ENCODE measurements around the gene HPCA. TPM values are rescaled to one million over a fixed set of nuclear protein-coding genes. Genes with fewer than 3 reads are reported as not detected.

Gene HPCA
- total RNA-seq, 4 donors from 2014 or later, result not detected

DNA sequence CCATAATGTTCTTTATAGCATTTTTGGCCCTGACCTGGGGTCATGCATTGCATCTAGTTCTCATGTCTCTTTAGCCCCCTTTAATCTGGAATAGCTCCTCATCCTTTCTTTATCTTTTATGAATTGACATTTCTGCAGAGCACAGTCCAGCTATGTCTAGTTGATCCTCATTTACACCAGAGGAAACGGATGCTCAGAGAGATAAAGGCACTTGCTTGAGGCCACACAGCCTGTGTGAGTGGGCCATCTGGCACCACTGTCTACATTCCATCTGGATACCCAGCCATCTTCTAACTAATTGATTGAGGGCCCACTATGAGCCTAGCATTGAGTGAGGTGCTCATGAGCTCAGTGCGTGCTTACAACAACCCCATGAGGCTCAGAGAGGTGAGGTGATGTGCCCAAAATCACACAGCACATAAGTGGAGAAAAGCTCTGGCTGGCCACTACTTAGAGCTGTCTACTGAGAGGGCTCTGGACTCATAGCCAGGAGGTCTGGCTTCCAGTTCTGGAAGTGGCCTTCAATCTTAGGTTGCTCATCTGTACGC lies 3.5 kb downstream of the HPCA start:
- H3K9me3 ChIP-seq, result no peaks in the 10 kb centered on the region
- 92 to 95% methylated on average over 3 of the region's 3 CpGs for WGBS, 2 donors
- no peak for DNase-seq
- H3K27ac ChIP-seq, result no peak overlapping the region
- H3K4me3 ChIP-seq, result no peak overlapping the region
- intact Hi-C loops (cut with DNase I), result no loop called here
- H3K4me1 ChIP-seq, result peaks cover 10 to 35% (median 20%) of the 10 kb centered on the region in 3 donors
- TF ChIP-seq, protein P1, sequence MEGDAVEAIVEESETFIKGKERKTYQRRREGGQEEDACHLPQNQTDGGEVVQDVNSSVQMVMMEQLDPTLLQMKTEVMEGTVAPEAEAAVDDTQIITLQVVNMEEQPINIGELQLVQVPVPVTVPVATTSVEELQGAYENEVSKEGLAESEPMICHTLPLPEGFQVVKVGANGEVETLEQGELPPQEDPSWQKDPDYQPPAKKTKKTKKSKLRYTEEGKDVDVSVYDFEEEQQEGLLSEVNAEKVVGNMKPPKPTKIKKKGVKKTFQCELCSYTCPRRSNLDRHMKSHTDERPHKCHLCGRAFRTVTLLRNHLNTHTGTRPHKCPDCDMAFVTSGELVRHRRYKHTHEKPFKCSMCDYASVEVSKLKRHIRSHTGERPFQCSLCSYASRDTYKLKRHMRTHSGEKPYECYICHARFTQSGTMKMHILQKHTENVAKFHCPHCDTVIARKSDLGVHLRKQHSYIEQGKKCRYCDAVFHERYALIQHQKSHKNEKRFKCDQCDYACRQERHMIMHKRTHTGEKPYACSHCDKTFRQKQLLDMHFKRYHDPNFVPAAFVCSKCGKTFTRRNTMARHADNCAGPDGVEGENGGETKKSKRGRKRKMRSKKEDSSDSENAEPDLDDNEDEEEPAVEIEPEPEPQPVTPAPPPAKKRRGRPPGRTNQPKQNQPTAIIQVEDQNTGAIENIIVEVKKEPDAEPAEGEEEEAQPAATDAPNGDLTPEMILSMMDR (IDR thresholded peaks at IDR 0.05), result no peak
- TF ChIP-seq POLR2A (IDR thresholded peaks at IDR 0.05), result no peak
- peaks cover 0 to 8% (median 0%) of the 10 kb centered on the region in 3 donors for H3K36me3 ChIP-seq
- peaks cover 8 to 97% (median 17%) of the 10 kb centered on the region in 4 donors for H3K27me3 ChIP-seq

- 58 to 71% methylated on average over 4 to 7 of the region's 7 CpGs for WGBS, 2 donors
- TF ChIP-seq, protein P1 (IDR thresholded peaks at IDR 0.05), result no peak
- no peak for TF ChIP-seq POLR2A (IDR thresholded peaks at IDR 0.05)
- H3K27me3 ChIP-seq, result peaks cover 7 to 89% (median 11%) of the 10 kb centered on the region in 4 donors
These were observed 4.4 kb downstream of the HPCA start for GRCh38 chr1:32890516-32891240.

DNA sequence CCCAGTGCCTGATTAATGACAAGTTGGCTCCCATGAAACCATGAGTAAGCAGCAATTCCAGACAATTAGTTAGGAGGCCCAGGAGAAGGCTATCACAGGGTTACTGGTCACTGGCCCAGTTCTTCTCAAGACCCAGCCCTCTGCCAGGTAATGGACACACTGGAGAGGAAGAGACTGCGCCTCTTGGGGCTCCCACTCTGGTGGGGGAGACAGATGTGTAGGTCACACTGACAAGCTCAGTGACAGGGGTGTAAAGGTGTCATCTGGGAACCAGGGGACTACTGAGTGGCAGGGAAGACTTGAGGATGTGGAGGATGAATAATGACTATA lies 4.9 kb downstream of the HPCA start:
- no peak for DNase-seq
- Histone ChIP-seq H3K4me1 (peaks cover 10 to 28% (median 16%) of the 10 kb centered on the region in 3 donors), H3K27ac (no peak overlapping the region), H3K4me3 (no peak overlapping the region), H3K9me3 (no peaks in the 10 kb centered on the region), H3K27me3 (peaks cover 2 to 84% (median 8%) of the 10 kb centered on the region in 4 donors), H3K36me3 (peaks cover 0 to 21% (median 0%) of the 10 kb centered on the region in 3 donors)
- TF ChIP-seq, protein P1 (IDR thresholded peaks at IDR 0.05), result no peak
- TF ChIP-seq POLR2A (IDR thresholded peaks at IDR 0.05), result no peak
- intact Hi-C loops (cut with DNase I), result no loop called here
- whole genome bisulfite sequencing, 2 donors, result 86 to 100% methylated on average over 1 of the region's 1 CpG

More at GRCh38 chr1:32890516-32891240, 4.4 kb downstream of the HPCA start:
- H3K9me3 ChIP-seq, result no peaks in the 10 kb centered on the region
- H3K4me3 ChIP-seq, result no peak overlapping the region
- DNase-seq, result no peak
- intact Hi-C loops (cut with DNase I), result no loop called here
- H3K36me3 ChIP-seq, result peaks cover 0 to 16% (median 0%) of the 10 kb centered on the region in 3 donors
- H3K4me1 ChIP-seq, result peaks cover 10 to 33% (median 20%) of the 10 kb centered on the region in 3 donors
- H3K27ac ChIP-seq, result no peak overlapping the region

DNA sequence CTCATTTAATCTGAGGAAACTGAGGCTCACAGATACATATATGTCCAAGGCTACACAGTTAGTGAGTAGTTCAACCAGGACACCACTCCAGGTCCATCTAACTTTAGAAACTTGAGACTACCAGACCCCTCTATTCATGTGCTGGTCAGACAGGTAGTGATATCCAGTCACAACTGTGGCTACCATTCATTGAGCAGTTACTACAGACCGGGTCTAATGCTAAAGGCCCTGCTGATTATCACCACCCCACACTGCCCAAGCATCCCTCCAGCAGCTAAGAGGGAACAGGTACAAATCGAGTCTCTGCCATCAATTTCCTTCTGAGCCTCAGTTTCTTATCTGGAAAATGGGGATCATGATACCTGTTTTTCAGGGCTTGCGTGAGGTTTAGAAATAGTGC lies 5.3 kb downstream of the HPCA start:
- Histone ChIP-seq H3K27me3 (peaks cover 0 to 79% (median 6%) of the 10 kb centered on the region in 4 donors), H3K27ac (no peak overlapping the region), H3K36me3 (peaks cover 0 to 21% (median 0%) of the 10 kb centered on the region in 3 donors), H3K4me3 (no peak overlapping the region), H3K9me3 (no peaks in the 10 kb centered on the region), H3K4me1 (peaks cover 10 to 23% (median 13%) of the 10 kb centered on the region in 3 donors)
- TF ChIP-seq POLR2A (IDR thresholded peaks at IDR 0.05), result no peak
- TF ChIP-seq, protein P1 (IDR thresholded peaks at IDR 0.05), result no peak
- DNase-seq, result no peak
- intact Hi-C loops (cut with DNase I), result no loop called here
- 85 to 90% methylated on average over 3 of the region's 3 CpGs for WGBS, 2 donors

All from esophagus squamous epithelium (tissue), 5 donors.